Activated naive CD4-positive, alpha-beta T cell (primary cell): ENCODE data around the gene GRIN1.
A peak's percentile ranks its signal among the peaks of the same experiment; 100 is the strongest.
"Not testable (repeated sequence)": the region's sequence is repeated elsewhere in the genome, so short reads cannot be mapped to it uniquely, and the experiment has no call there.

Experiments used
- DNase-seq, 4 experiments: peaks; one replicate each; lab custom pipeline; 2025; lab: John Stamatoyannopoulos, UW

GRIN1 gene

DNA sequence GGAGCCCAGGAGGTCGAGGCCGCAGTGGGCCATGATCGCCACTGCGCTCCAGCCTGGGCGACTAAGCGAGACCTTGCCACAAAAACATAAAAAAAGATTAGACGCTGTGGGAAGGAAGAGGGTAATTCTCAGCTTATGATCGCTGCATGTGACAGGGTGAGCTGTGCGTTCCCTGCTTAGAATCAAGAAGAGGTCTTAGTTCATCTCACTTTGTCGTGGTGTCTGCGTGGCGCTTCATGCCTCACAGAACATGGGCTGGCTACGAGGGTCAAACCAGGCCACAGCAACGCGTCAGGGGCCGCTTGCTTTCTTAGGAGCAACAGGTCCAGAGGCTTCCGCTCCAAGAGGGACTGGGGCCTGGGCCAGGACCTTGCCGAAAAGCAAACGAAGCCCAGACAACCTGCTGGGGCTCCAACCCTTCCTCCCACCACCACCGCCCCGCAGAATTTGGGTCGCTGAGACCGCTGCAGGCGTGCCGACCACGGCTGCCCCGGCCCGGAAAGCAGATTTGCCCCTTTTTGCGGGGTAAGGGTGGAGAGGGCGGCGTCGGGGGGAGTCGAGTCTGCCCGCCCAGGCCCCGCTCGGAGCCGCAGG lies 10.0 kb upstream of the GRIN1 start:
- no peak for DNase-seq

DNA sequence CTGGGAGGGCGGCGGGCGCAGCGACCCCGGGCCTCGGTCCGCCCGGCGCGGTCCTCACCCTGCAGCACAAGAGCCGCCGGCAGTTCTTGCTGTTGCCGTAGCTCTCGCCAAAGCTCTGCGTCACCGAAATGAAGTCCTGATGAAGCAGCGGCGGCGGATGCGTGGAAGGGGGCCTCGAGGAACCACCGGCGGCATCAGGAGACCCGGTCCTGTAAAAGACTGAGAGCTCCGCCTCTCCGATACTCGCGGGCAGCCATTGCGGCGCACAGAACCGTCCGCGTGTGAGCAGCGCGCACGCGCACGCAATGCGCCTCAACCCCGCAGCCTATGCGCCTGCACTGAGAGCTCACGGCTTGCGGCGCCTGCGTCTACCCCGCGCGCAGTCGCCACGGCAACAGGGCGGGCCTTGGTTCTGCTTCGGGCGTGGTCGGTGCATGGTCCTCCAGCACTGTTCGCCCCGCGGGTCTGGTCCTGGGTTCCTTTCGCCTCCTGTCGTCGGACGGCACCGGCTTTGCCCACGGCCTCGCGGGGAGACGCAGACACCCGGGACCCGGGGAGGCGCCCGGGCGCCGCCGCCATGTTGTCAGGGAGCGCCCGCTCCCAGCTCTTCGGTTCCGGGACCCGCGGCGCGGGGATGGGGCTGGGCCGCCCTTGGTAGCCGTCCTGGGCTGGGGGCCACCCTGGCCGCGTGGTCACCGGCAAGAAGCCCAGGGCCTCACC lies 9.3 kb upstream of the GRIN1 start:
- DNase-seq = peak; percentile 71 to 85 (median 80)

GRCh38 chr9:137130176-137130755 lies 8.7 kb upstream of the GRIN1 start:
- DNase-seq = no peak

DNA sequence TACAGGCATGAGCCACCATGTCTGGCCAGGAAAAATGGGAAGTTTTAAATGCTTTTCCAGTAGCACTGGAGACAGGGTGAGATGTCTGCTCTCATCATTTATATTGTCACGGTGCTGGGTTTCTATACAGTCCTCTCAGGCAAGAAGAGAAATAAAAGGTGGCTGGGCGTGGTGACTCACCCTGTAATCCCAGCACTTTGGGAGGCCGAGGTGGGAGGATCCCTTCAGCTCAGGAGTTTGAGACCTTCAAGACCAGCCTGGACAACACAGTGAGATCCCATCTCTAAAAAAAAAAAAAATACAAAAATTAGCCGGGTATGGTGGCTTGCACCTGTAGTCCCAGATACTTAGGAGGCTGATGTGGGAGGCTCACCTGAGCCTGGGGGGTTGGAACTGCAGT lies 4.8 kb upstream of the GRIN1 start:
- no peak for DNase-seq

DNA sequence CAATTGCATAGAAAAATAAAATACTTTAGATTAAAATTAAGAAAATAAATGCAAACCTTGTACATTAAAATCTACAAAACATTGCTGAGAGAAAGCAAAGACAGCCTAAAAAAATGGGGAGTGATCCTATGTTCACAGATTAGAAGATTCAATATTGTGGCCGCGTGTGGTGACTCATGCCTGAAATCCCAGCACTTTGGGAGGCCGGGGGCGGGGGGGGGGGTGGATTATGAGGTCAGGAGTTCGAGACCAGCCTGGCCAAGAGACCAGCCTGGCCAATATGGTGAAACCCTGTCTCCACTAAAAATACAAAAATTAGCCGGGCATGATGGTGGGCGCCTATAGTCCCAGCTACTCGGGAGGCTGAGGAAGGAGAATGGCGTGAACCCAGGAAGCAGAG lies 3.8 kb upstream of the GRIN1 start:
- DNase-seq = not testable (repeated sequence)

- no peak for DNase-seq
Observed at GRCh38 chr9:137136261-137136880, 2.6 kb upstream of the GRIN1 start.

DNA sequence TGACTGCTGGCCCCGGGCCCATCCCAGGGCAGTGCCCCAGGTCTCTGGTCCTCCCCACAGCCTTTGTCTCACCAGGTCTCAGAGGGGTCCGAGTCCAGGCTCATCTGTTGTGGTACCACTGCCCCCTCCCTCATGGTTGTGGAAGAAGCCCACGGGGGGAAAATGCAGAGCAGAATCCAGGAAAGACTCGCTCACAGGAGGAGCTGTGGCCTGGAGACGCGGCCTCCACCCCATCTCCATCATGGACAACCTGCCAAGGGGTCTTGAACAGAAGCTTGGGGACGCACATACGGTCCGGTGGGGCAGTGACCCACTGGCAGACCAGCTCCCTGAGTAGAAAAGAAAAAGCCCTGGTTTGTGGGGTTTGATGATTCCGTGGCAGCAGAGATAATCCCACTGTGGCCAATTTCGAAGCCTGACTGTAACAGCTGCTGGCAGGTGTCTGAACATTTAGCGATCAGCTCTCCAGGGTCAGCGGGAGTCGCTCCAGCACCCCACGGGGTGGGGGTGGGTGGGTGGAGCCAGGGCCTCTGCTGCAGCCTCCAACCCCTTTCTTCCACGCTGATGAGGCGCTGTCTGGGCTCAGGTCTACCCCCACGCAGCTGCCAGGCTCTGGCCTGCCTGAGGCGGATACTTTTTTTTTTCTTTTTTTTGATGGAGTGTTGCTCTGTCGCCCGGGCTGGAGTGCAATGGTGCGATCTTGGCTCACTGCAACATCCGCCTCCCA lies 1.9 kb upstream of the GRIN1 start:
- DNase-seq = no peak

- no peak for DNase-seq
Observed at GRCh38 chr9:137138058-137138721, 764 bp upstream of the GRIN1 start.

DNA sequence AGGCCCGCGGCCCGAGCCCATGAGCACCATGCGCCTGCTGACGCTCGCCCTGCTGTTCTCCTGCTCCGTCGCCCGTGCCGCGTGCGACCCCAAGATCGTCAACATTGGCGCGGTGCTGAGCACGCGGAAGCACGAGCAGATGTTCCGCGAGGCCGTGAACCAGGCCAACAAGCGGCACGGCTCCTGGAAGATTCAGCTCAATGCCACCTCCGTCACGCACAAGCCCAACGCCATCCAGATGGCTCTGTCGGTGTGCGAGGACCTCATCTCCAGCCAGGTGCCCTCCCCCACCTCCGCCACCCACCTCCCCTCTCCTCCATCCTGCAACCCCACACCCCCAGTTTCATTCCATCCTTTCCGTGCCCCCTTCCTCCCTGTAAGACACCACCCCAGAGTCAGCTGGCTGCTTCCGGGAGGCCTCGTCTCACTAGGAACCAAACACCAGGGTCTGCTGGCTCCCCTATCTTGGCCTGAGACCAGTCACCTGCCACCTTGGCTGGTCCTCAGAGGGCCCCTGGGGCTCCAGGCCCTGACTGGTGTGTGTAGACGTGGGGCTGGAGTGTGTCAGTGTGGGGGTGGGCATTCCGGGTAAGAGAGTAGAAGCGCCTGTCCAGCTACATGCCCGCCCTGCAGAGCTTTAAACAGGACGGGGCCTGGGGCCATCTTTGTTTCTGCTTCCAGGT lies 655 bp downstream of the GRIN1 start:
- no peak for DNase-seq

- no peak for DNase-seq
Observed at GRCh38 chr9:137140151-137141012, 1.4 kb downstream of the GRIN1 start.

- DNase-seq = no peak
Observed at GRCh38 chr9:137141050-137141810, 2.3 kb downstream of the GRIN1 start.

DNA sequence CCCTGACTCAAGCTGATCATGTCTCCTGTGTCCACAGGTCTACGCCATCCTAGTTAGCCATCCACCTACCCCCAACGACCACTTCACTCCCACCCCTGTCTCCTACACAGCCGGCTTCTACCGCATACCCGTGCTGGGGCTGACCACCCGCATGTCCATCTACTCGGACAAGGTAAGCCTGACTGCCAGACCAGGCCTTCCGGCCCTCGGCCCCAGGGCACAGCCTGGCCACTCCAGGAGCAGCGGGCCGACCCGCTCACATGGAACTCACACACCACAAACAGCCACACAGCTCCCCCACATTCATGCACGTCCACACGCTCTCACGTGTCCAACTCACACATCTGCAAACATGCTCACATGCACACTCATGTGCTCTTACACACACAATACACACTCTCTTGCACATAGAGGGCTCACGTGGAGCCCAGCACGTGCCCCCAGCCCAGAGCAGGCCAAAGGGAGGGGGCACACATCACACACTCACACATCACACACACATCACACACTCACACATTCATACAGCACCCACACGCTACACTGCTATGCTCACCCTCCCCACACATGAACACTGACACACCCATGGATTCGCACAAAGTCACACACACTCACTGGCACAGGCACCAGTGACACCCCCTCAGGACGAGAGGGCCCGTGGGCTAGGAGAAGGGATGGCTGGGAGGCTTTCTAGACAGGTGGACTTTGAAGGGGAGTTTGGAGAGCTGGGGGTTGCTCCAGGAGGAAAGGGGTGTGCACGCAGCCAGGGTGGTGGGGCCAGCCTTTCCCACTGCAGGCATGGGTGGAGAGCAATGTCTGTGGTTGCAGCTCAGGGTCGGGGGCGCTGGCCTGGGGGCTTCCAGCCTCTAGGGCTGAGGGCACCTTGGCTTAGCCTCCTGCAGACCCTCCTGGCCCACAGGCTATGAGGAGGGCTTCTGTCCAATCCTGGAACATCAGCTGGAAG lies 3.3 kb downstream of the GRIN1 start:
- no peak for DNase-seq

DNA sequence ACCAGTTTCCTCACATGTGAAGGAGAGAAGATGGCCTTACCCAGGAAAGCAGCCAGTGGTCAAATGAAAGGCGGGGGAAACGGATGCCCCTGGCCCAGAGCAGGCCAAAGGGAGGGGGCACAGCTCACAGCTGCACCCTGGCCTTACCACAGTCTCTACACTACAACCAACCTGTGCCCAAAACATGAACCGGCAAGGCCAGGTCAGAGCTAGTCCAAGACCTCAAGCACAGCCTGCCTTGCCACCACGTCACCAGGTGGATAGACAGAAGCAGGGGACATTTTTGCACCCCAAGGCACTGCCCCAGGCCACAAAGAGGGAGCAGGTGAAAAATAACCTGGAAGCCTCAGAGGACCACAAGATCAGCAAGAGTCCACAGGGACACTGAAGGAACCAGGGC lies 4.5 kb downstream of the GRIN1 start:
- DNase-seq = no peak

DNA sequence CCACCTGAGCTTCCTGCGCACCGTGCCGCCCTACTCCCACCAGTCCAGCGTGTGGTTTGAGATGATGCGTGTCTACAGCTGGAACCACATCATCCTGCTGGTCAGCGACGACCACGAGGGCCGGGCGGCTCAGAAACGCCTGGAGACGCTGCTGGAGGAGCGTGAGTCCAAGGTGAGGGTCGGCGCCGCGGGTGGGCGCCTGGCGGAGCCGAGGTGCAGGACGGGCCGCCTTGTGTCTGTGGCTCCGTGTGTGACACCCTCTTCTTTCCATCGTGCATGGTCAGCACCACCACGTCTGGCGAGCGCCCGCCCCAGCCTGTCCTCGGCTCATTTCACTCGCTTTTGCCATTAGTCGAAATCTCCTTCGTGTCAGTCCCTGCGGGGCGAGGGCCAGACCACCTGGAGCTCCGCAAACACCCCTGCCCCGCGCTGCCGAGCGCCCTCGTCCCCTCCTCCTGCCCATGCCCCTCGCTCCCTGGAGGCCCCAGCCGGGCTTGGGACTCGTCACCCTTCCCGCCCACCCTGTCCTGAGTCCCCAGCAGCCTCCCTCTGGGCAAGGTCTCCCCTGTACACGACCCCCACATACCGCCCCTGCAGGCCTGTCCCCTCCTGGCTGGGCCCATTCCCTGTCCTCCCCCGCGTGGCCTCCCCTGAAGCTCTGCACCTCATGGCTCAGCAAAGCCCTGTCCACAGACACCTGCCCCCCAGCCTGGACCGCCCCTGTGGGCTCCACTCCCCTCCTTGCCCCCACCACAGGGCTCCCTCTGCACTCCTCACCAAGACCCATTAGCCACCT lies 7.0 kb downstream of the GRIN1 start:
- no peak for DNase-seq

DNA sequence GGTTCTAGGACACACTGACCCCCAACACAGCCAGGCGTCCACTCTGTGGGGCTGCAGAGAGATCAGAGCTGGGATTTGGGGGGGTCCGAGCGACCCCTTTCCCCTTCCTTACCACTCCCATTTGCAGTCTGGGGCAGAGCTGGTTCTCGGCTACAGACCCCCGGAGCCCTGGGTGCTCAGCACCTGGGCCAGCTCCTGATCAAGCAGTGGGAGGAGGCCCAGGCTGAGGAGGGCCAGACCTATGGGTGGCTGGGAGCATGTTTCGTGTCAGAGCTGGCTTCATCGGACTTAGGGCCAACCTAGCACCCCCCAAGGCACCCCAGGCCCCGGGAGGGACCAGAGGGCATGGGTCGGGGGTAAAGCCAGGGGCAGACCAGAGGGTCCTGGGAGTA lies 7.6 kb downstream of the GRIN1 start:
- no peak for DNase-seq

DNA sequence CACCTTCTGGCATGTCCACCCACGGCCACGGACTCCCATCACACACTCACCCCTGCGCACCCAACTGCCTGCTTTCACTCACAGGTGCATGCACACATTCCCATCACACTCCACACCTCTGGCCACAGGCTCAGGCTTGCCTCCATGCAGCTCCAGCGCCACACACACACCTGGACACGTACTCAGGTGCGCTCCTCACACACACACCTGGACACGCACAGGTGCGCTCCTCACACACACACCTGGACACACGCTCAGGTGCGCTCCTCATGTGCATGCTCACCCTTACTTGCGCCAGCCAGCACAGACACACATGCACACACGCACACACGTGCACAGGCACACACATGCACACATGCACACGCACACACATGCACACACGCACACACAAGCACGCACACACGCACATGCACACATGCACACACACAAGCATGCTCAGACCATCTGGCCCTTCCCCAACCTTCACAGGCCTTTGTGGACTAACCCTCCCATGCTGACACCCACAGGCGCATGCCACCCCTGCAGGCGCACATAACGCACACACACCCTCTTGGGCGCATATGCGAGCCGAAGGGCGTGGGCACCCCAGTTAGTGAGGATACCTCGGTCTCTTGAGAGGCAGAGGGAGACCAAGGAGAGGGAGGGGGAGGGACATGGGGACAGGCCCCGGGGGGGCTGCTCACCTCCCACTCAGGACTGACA lies 8.3 kb downstream of the GRIN1 start:
- DNase-seq = no peak

- DNase-seq = no peak
Observed at GRCh38 chr9:137147793-137148160, 8.8 kb downstream of the GRIN1 start.
